Chondrocyte (in vitro differentiated cells): ENCODE measurements around the gene DNAJB4. TPM values are rescaled to one million over a fixed set of nuclear protein-coding genes. Genes with fewer than 3 reads are reported as not detected.
"Not testable (repeated sequence)": the region's sequence is repeated elsewhere in the genome, so short reads cannot be mapped to it uniquely, and the experiment has no call there.

Experiments used
- DNase-seq: peaks from one replicate; pipeline ENCODE4 v3.0.0; 2021; ENCODE audit warnings: mixed read lengths, low spot score
- H3K27ac Mint-ChIP-seq: one replicate; pipeline ENCODE4 v1.8.0; 2021; ENCODE audit warnings: mild to moderate bottlenecking, moderate library complexity, mixed read lengths; ENCODE audit not compliant: unreplicated experiment
- H3K27me3 Mint-ChIP-seq: 2 replicates; pipeline ENCODE4 v1.8.0; 2021; ENCODE audit warnings: low read depth, mixed read lengths
- H3K36me3 Mint-ChIP-seq: 2 replicates; pipeline ENCODE4 v1.8.0; 2021; ENCODE audit warnings: low read depth, mixed read lengths
- H3K4me1 Mint-ChIP-seq: 2 replicates; pipeline ENCODE4 v1.8.0; 2021; ENCODE audit warnings: low read depth, mild to moderate bottlenecking, mixed read lengths
- H3K4me3 Mint-ChIP-seq: one replicate; pipeline ENCODE4 v1.8.0; 2021; ENCODE audit warnings: mild to moderate bottlenecking, moderate library complexity, mixed read lengths; ENCODE audit not compliant: unreplicated experiment
- H3K9me3 Mint-ChIP-seq: 2 replicates; pipeline ENCODE4 v1.8.0; 2021; ENCODE audit warnings: low read depth, mixed read lengths
- total RNA-seq: library from RNA; stranded (reverse); gene quantifications from 3 replicates; pipeline ENCODE4 v1.2.1, GENCODE V29; 2021
- TF ChIP-seq, protein P1 (sequence below): fragments of 200-600 bp; sonication (generic); IDR thresholded peaks from 2 replicates; pipeline ENCODE4 v1.5.0; 2021; ENCODE audit warnings: antibody characterized with exemption, mild to moderate bottlenecking, moderate library complexity

Gene DNAJB4
- total RNA-seq, 1 donor from 2014 or later = 109 TPM

- peaks cover 3% of the 10 kb centered on the region for H3K36me3 Mint-ChIP-seq
- TF ChIP-seq, protein P1, sequence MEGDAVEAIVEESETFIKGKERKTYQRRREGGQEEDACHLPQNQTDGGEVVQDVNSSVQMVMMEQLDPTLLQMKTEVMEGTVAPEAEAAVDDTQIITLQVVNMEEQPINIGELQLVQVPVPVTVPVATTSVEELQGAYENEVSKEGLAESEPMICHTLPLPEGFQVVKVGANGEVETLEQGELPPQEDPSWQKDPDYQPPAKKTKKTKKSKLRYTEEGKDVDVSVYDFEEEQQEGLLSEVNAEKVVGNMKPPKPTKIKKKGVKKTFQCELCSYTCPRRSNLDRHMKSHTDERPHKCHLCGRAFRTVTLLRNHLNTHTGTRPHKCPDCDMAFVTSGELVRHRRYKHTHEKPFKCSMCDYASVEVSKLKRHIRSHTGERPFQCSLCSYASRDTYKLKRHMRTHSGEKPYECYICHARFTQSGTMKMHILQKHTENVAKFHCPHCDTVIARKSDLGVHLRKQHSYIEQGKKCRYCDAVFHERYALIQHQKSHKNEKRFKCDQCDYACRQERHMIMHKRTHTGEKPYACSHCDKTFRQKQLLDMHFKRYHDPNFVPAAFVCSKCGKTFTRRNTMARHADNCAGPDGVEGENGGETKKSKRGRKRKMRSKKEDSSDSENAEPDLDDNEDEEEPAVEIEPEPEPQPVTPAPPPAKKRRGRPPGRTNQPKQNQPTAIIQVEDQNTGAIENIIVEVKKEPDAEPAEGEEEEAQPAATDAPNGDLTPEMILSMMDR = no peak
- H3K4me1 Mint-ChIP-seq = peaks cover 8% of the 10 kb centered on the region
- no peaks in the 10 kb centered on the region for H3K9me3 Mint-ChIP-seq
- H3K4me3 Mint-ChIP-seq = no peak overlapping the region
- H3K27ac Mint-ChIP-seq = no peak overlapping the region
- DNase-seq = no peak
- H3K27me3 Mint-ChIP-seq = no peaks in the 10 kb centered on the region
Measured at GRCh38 chr1:77990629-77991204, 14.0 kb upstream of the DNAJB4 start.

- Mint-ChIP-seq H3K4me3 (no peak overlapping the region), H3K27me3 (no peaks in the 10 kb centered on the region), H3K9me3 (no peaks in the 10 kb centered on the region), H3K4me1 (peaks cover 7% of the 10 kb centered on the region), H3K27ac (no peak overlapping the region), H3K36me3 (peaks cover 3% of the 10 kb centered on the region)
- TF ChIP-seq, protein P1 = no peak
- no peak for DNase-seq
Measured at GRCh38 chr1:77991638-77992037, 13.1 kb upstream of the DNAJB4 start.

DNA sequence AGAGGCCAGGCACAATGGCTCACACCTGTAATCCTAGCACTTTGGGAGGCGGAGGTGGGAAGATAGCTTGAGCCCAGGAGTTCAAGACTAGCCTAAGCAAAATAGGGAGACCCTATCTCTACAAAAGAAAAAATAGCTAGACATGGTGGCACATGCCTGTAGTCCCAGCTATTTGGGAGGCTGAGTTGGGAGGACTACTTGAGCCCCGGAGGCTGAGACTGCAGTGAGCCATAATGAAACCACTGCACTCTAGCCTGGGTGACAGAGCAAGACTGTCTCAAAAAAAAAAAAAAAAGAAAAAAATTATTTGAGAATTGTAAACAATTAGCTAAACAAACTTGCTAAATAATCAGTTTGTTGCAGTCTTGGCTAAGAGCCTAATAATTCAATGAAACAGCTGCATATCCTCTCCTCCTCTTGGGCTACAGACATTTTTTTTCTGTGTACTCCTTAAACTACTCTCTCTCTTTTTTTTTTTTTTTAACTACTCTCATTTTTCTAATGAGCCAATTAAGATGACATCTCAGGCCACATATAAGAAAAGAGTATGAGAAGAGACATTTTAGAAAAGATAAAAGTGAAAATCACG is 10.5 kb upstream of the DNAJB4 start:
- H3K27me3 Mint-ChIP-seq = no peaks in the 10 kb centered on the region
- H3K4me3 Mint-ChIP-seq = no peak overlapping the region
- TF ChIP-seq, protein P1 = no peak
- no peaks in the 10 kb centered on the region for H3K9me3 Mint-ChIP-seq
- no peaks in the 10 kb centered on the region for H3K4me1 Mint-ChIP-seq
- DNase-seq = no peak
- peak overlapping the region; percentile 68 for H3K27ac Mint-ChIP-seq
- peaks cover 8% of the 10 kb centered on the region for H3K36me3 Mint-ChIP-seq

GRCh38 chr1:77996734-77997133 is 8.0 kb upstream of the DNAJB4 start:
- TF ChIP-seq, protein P1 = no peak
- Mint-ChIP-seq H3K27ac (no peak overlapping the region), H3K9me3 (no peaks in the 10 kb centered on the region), H3K4me1 (no peaks in the 10 kb centered on the region), H3K36me3 (peaks cover 8% of the 10 kb centered on the region), H3K27me3 (no peaks in the 10 kb centered on the region), H3K4me3 (no peak overlapping the region)
- DNase-seq = no peak

- not testable (repeated sequence) for DNase-seq, H3K36me3 Mint-ChIP-seq, H3K27ac Mint-ChIP-seq, H3K27me3 Mint-ChIP-seq, H3K9me3 Mint-ChIP-seq, H3K4me3 Mint-ChIP-seq
- H3K4me1 Mint-ChIP-seq = peaks cover 18% of the 10 kb centered on the region
Measured at GRCh38 chr1:78000536-78000935, 4.2 kb upstream of the DNAJB4 start.
